Loucy (cell line): ENCODE measurements around the gene CEACAM21.

Source experiments
- H2AFZ ChIP-seq: fragments of 200-600 bp; sonication (generic); 2 replicates; pipeline ENCODE4 v1.6.0; 2016; ENCODE audit warnings: antibody characterized with exemption, mild to moderate bottlenecking, low read length, moderate library complexity
- H3F3A ChIP-seq: fragments of 200-600 bp; 2 replicates; pipeline ENCODE4 v1.6.0; 2016; ENCODE audit warnings: antibody characterized with exemption, low read depth, mild to moderate bottlenecking
- H3K27me3 ChIP-seq: fragments of 200-600 bp; sonication (generic); 2 replicates; pipeline ENCODE4 v1.6.1; 2014; ENCODE audit warnings: low read length, mild to moderate bottlenecking; ENCODE audit not compliant: insufficient read depth, poor library complexity, severe bottlenecking
- H3K36me3 ChIP-seq: fragments of 200-600 bp; sonication (generic); 2 replicates; pipeline ENCODE4 v1.6.1; 2016; ENCODE audit warnings: low read length; ENCODE audit not compliant: insufficient read depth
- H3K4me1 ChIP-seq: fragments of 200-600 bp; sonication (generic); 2 replicates; pipeline ENCODE4 v1.5.1; 2014; ENCODE audit warnings: low read length, mild to moderate bottlenecking; ENCODE audit not compliant: insufficient read depth, poor library complexity, severe bottlenecking
- H3K4me2 ChIP-seq: fragments of 200-600 bp; sonication (generic); 2 replicates; pipeline ENCODE4 v1.6.0; 2014; ENCODE audit warnings: antibody characterized with exemption, low read length, low read depth, mild to moderate bottlenecking; ENCODE audit not compliant: poor library complexity, severe bottlenecking
- H3K4me3 ChIP-seq: fragments of 200-600 bp; sonication (generic); 2 replicates; pipeline ENCODE4 v1.5.1; 2014; ENCODE audit warnings: low read length, mild to moderate bottlenecking, mixed read lengths; ENCODE audit not compliant: poor library complexity, severe bottlenecking
- H3K79me2 ChIP-seq: fragments of 200-600 bp; sonication (generic); 2 replicates; pipeline ENCODE4 v1.6.1; 2014; ENCODE audit warnings: low read length; ENCODE audit not compliant: insufficient read depth
- H3K9ac ChIP-seq: fragments of 200-600 bp; sonication (generic); 2 replicates; pipeline ENCODE4 v1.6.0; 2014; ENCODE audit warnings: mild to moderate bottlenecking, low read depth, low read length, moderate library complexity; ENCODE audit not compliant: poor library complexity, severe bottlenecking
- H3K9me2 ChIP-seq: fragments of 200-600 bp; sonication (generic); replicated peaks from 2 replicates; pipeline ENCODE4 v1.6.1; 2016; ENCODE audit warnings: low read depth, low read length, mixed read lengths
- H3K9me3 ChIP-seq: fragments of 200-600 bp; sonication (generic); 2 replicates; pipeline ENCODE4 v1.6.1; 2014; ENCODE audit warnings: mild to moderate bottlenecking, antibody characterized with exemption, low read length, low read depth; ENCODE audit not compliant: insufficient read depth
- H4K20me1 ChIP-seq: fragments of 200-600 bp; sonication (generic); 2 replicates; pipeline ENCODE4 v1.6.0; 2014; ENCODE audit warnings: antibody characterized with exemption, low read length, mild to moderate bottlenecking; ENCODE audit not compliant: insufficient read depth, poor library complexity, severe bottlenecking
- EZH2phosphoT487 ChIP-seq: fragments of 200-600 bp; IDR thresholded peaks from 2 replicates; pipeline ENCODE4 v1.6.1; 2018; ENCODE audit warnings: antibody characterized with exemption, mild to moderate bottlenecking, moderate library complexity, borderline replicate concordance
- TF ChIP-seq, protein P1 (sequence below): fragments of 200-600 bp; sonication (generic); conservative IDR thresholded peaks from 2 replicates; pipeline ENCODE4 v1.5.1; 2014; ENCODE audit warnings: mild to moderate bottlenecking, antibody characterized with exemption, low read length

Gene CEACAM21

GRCh38 chr19:41627966-41628675 is 52.2 kb downstream of the CEACAM21 start:
- TF ChIP-seq EZH2phosphoT487, result no peak
- TF ChIP-seq, protein P1, sequence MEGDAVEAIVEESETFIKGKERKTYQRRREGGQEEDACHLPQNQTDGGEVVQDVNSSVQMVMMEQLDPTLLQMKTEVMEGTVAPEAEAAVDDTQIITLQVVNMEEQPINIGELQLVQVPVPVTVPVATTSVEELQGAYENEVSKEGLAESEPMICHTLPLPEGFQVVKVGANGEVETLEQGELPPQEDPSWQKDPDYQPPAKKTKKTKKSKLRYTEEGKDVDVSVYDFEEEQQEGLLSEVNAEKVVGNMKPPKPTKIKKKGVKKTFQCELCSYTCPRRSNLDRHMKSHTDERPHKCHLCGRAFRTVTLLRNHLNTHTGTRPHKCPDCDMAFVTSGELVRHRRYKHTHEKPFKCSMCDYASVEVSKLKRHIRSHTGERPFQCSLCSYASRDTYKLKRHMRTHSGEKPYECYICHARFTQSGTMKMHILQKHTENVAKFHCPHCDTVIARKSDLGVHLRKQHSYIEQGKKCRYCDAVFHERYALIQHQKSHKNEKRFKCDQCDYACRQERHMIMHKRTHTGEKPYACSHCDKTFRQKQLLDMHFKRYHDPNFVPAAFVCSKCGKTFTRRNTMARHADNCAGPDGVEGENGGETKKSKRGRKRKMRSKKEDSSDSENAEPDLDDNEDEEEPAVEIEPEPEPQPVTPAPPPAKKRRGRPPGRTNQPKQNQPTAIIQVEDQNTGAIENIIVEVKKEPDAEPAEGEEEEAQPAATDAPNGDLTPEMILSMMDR, result no peak
- Histone ChIP-seq H3K9me3 (0 out of 2 replicates have a peak, but pooled peaks cover 4% of the 10 kb centered on the region), H3K4me1 (no peaks in the 10 kb centered on the region), H3K4me3 (no peak overlapping the region), H3K9me2 (no peaks in the 10 kb centered on the region), H3F3A (no peaks in the 10 kb centered on the region), H3K79me2 (no peaks in the 10 kb centered on the region), H3K4me2 (no peak overlapping the region), H3K27me3 (no peaks in the 10 kb centered on the region), H3K9ac (no peak overlapping the region), H4K20me1 (no peaks in the 10 kb centered on the region), H3K36me3 (no peaks in the 10 kb centered on the region), H2AFZ (no peak overlapping the region)
